Right lobe of liver (tissue), 6 donors: ENCODE results near the gene ICA1. TPM values are rescaled to one million over a fixed set of nuclear protein-coding genes. Genes with fewer than 3 reads are reported as not detected.

Experiments used
- ATAC-seq, 4 donors: fragments of 200-7000 bp; cut with Tn5 transposase; one replicate each; pipeline ENCODE4 v1.9.1; 2020; ENCODE audit warnings: mild to moderate bottlenecking in 4 of 4, moderate library complexity in 4 of 4
- DNase-seq, 3 donors: peaks; one replicate each; pipeline ENCODE4 v3.0.0-alpha.2; 2020
- H3K27ac ChIP-seq, 3 donors: fragments of 200-600 bp; one replicate each; pipeline ENCODE4 v1.8.0; 2022
- H3K27me3 ChIP-seq, 2 donors: fragments of 200-600 bp; one replicate each; pipeline ENCODE4 v1.8.0; 2022
- H3K36me3 ChIP-seq, 4 donors: fragments of 200-600 bp; sonication (generic) in 1 of 4; one replicate each; pipeline versions ENCODE4 v1.5.1 to v1.8.0; 2017 to 2022; ENCODE audit warnings: control low read depth in 1 of 4
- H3K4me1 ChIP-seq, 4 donors: fragments of 200-600 bp; sonication (generic) in 1 of 4; one replicate each; pipeline versions ENCODE4 v1.5.1 to v1.8.0; 2017 to 2022; ENCODE audit warnings: control low read depth in 1 of 4
- H3K4me3 ChIP-seq, 3 donors: fragments of 200-600 bp; one replicate each; pipeline ENCODE4 v1.8.0; 2022
- H3K9me3 ChIP-seq, 4 donors: fragments of 200-600 bp; sonication (generic) in 1 of 4; one replicate each; pipeline versions ENCODE4 v1.5.1 to v1.8.0; 2017 to 2022; ENCODE audit warnings: control low read depth in 1 of 4
- CTCF ChIP-seq, 4 donors: fragments of 200-600 bp in 3 of 4; fragments of 450-650 bp in 1 of 4; IDR thresholded peaks; one replicate each; pipeline versions ENCODE4 v1.5.1 to v1.8.0; 2016 to 2022; ENCODE audit warnings: antibody characterized with exemption in 4 of 4, mild to moderate bottlenecking in 2 of 4
- POLR2A ChIP-seq: fragments of 450-650 bp; IDR thresholded peaks from one replicate; pipeline ENCODE4 v1.6.1; 2017; ENCODE audit warnings: antibody characterized with exemption, mild to moderate bottlenecking
- WGBS: methylation state at CpG from one replicate; pipeline ENCODE4 v1.1.6; 2018; ENCODE audit warnings: low coverage, low lambda C conversion rate; ENCODE audit not compliant: insufficient coverage; ENCODE audit errors: missing lambda C conversion rate; 5-methylcytosine and 5-hydroxymethylcytosine counted together
- intact Hi-C, 2 donors: fragments of 100-400 bp; cut with DNase I; formaldehyde crosslinking; loops; one replicate each; pipeline versions ENCODE4 v1.11.2 to v1.14.1; 2022
- total RNA-seq, 6 experiments: library from RNA; depleted of rRNA in 2 of 6; stranded (reverse); fragments of >200 nt in 2 of 6; fragmentation: NEBNext Ultra II Directional in 3 of 6; extraction: Animal tissue kit (Norgen Biotek cat#: 25700) in 3 of 6; gene quantifications; one replicate each; pipeline versions ENCODE4 v1.1.0 to v1.2.4, GENCODE V29; 2016 to 2023
- donor health status: DM: no; HTN: yes; CAD: no.
- donor health status: DM: no; HTN: no; CAD: no.
- donor health status: DM: no; HTN: no; CAD: no.
- donor health status: DM: no; HTN: yes; CAD: no.
- donor health status: DM: no; HTN: yes; CAD: no.

The ICA1 gene
- total RNA-seq, 6 experiments from 2014 or later, result 0.95 to 15.0 (median 7.3) TPM

- ATAC-seq (peak; percentile 83 to 91 (median 90)), DNase-seq (peak in 1 of 3 donors; percentile 59)
- Histone ChIP-seq H3K27ac (peak overlapping the region in 2 of 3 donors; percentile 46 to 58), H3K4me3 (no peak overlapping the region), H3K9me3 (no peaks in the 10 kb centered on the region), H3K36me3 (no peaks in the 10 kb centered on the region), H3K4me1 (peaks cover 0 to 14% (median 4%) of the 10 kb centered on the region in 4 donors), H3K27me3 (no peaks in the 10 kb centered on the region)
- 27% methylated on average over 2 of the region's 2 CpGs for WGBS
- intact Hi-C loops, result no loop called here
- TF ChIP-seq POLR2A (no peak), CTCF (IDR thresholded peaks at IDR 0.05) (no peak)
Observed at GRCh38 chr7:8126601-8127167, 135.3 kb downstream of the ICA1 start.

GRCh38 chr7:8125680-8126444 is 136.1 kb downstream of the ICA1 start:
- TF ChIP-seq POLR2A (no peak), CTCF (IDR thresholded peaks at IDR 0.05) (no peak)
- H3K27ac ChIP-seq, result peak overlapping the region in 1 of 3 donors; percentile 58
- DNase-seq (peak in 1 of 3 donors; percentile 28), ATAC-seq (peak; percentile 43 to 65 (median 54))
- 57% methylated on average over 5 of the region's 8 CpGs for WGBS
- intact Hi-C loops, result no loop called here
- no peaks in the 10 kb centered on the region for H3K27me3 ChIP-seq
- H3K4me3 ChIP-seq, result no peak overlapping the region
- H3K36me3 ChIP-seq, result no peaks in the 10 kb centered on the region
- peaks cover 0 to 14% (median 4%) of the 10 kb centered on the region in 4 donors for H3K4me1 ChIP-seq
- no peaks in the 10 kb centered on the region for H3K9me3 ChIP-seq

- TF ChIP-seq CTCF (IDR thresholded peaks at IDR 0.05) (no peak), POLR2A (no peak)
- Histone ChIP-seq H3K27ac (no peak overlapping the region), H3K4me1 (peaks cover 0 to 4% (median 1%) of the 10 kb centered on the region in 4 donors), H3K4me3 (no peak overlapping the region), H3K36me3 (no peaks in the 10 kb centered on the region), H3K27me3 (no peaks in the 10 kb centered on the region), H3K9me3 (no peaks in the 10 kb centered on the region)
- DNase-seq (no peak), ATAC-seq (no peak)
- intact Hi-C loops, result no loop called here
- 77% methylated on average over 3 of the region's 3 CpGs for WGBS
Observed at GRCh38 chr7:8121243-8121642, 140.7 kb downstream of the ICA1 start.

GRCh38 chr7:8120390-8121058 is 141.4 kb downstream of the ICA1 start:
- intact Hi-C loops, result no loop called here
- Histone ChIP-seq H3K9me3 (no peaks in the 10 kb centered on the region), H3K27me3 (no peaks in the 10 kb centered on the region), H3K4me1 (no peaks in the 10 kb centered on the region), H3K4me3 (no peak overlapping the region), H3K36me3 (no peaks in the 10 kb centered on the region), H3K27ac (no peak overlapping the region)
- WGBS, result 62% methylated on average over 2 of the region's 12 CpGs
- TF ChIP-seq CTCF (IDR thresholded peaks at IDR 0.05), result no peak
- TF ChIP-seq POLR2A, result no peak
- ATAC-seq (no peak), DNase-seq (no peak)
